Neural crest cell (in vitro differentiated cells): ENCODE results near the gene GMIP. TPM values are rescaled to one million over a fixed set of nuclear protein-coding genes. Genes with fewer than 3 reads are reported as not detected.

Experiments used
- DNase-seq: peaks from one replicate; pipeline ENCODE4 v3.0.0; 2021; ENCODE audit warnings: low read depth, mixed read lengths, low spot score
- H3K27ac Mint-ChIP-seq: one replicate; pipeline ENCODE4 v1.8.0; 2021; ENCODE audit warnings: mild to moderate bottlenecking, mixed read lengths; ENCODE audit not compliant: unreplicated experiment
- H3K27me3 Mint-ChIP-seq: 2 replicates; pipeline ENCODE4 v1.8.0; 2021; ENCODE audit warnings: low read depth, mild to moderate bottlenecking, mixed read lengths
- H3K36me3 Mint-ChIP-seq: 2 replicates; pipeline ENCODE4 v1.8.0; 2021; ENCODE audit warnings: low read depth, mild to moderate bottlenecking, mixed read lengths
- H3K4me1 Mint-ChIP-seq: 2 replicates; pipeline ENCODE4 v1.8.0; 2021; ENCODE audit warnings: mixed read lengths
- H3K4me3 Mint-ChIP-seq: one replicate; pipeline ENCODE4 v1.8.0; 2021; ENCODE audit warnings: mild to moderate bottlenecking, mixed read lengths
- H3K9me3 Mint-ChIP-seq: 2 replicates; pipeline ENCODE4 v1.8.0; 2021; ENCODE audit warnings: mixed read lengths
- total RNA-seq: library from RNA; stranded (reverse); gene quantifications from 2 replicates; pipeline ENCODE4 v1.2.1, GENCODE V29; 2021
- TF ChIP-seq, protein P1 (sequence below): fragments of 200-600 bp; sonication (generic); conservative IDR thresholded peaks from 2 replicates; pipeline ENCODE4 v1.5.0; 2021; ENCODE audit warnings: antibody characterized with exemption, mild to moderate bottlenecking

GMIP gene
- total RNA-seq, 1 donor from 2014 or later: 25.1 TPM

DNA sequence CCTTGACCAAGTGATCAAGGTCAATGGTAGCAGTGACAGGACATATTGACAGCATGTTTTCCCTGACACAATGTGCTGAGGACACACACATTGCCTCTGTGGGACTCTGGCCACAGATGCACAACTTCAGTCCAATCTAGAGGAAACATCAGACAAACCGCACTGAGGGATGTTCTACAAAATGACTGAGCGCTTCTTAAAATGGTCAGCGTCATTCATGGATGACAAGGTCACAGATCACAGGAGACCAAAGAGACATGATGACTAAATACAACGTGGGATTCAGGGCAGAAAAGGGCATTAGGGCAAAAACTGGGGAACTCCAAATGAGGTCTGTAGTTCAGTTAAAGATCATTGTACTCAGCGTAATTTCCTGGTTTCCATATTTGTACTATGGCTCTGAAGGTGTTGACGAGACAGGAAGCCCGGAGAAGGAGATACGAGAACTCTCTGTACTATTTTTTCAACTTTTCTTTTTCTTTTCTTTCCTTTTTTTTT lies 45.6 kb downstream of the GMIP start:
- H3K27ac Mint-ChIP-seq: no peak overlapping the region
- no peak for DNase-seq
- H3K4me3 Mint-ChIP-seq: no peak overlapping the region
- no peaks in the 10 kb centered on the region for H3K36me3 Mint-ChIP-seq
- no peaks in the 10 kb centered on the region for H3K27me3 Mint-ChIP-seq
- peaks cover 3% of the 10 kb centered on the region for H3K4me1 Mint-ChIP-seq
- no peaks in the 10 kb centered on the region for H3K9me3 Mint-ChIP-seq
- TF ChIP-seq, protein P1, sequence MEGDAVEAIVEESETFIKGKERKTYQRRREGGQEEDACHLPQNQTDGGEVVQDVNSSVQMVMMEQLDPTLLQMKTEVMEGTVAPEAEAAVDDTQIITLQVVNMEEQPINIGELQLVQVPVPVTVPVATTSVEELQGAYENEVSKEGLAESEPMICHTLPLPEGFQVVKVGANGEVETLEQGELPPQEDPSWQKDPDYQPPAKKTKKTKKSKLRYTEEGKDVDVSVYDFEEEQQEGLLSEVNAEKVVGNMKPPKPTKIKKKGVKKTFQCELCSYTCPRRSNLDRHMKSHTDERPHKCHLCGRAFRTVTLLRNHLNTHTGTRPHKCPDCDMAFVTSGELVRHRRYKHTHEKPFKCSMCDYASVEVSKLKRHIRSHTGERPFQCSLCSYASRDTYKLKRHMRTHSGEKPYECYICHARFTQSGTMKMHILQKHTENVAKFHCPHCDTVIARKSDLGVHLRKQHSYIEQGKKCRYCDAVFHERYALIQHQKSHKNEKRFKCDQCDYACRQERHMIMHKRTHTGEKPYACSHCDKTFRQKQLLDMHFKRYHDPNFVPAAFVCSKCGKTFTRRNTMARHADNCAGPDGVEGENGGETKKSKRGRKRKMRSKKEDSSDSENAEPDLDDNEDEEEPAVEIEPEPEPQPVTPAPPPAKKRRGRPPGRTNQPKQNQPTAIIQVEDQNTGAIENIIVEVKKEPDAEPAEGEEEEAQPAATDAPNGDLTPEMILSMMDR: no peak

DNA sequence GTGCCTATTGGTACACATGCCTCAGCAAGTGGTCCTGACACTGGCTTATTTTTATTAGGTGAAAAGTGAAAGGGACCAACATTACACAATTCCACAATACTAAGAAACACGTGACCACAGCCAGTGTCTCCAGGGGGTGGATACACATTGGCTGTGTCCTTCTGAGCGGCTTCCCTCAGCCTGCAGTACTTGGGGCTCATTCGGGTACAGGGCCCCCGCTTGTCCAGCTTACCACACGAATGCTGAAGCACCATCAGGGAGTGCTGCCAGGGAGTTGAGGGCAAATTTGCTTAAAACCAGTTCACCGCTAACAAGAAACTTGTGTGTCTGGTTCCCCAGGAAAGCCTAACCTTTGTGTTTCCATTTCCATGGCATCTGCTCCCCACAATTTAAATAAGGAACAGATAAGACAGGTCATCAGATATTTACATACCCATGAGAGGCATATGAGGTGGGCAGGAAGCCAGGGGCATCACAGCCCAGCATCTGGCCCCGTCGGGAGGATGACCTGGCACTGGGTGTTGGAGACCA lies 48.2 kb downstream of the GMIP start:
- Mint-ChIP-seq H3K4me3 (no peak overlapping the region), H3K27me3 (no peaks in the 10 kb centered on the region), H3K27ac (no peak overlapping the region), H3K36me3 (no peaks in the 10 kb centered on the region), H3K9me3 (no peaks in the 10 kb centered on the region), H3K4me1 (peaks cover 7% of the 10 kb centered on the region)
- TF ChIP-seq, protein P1: no peak
- no peak for DNase-seq

DNA sequence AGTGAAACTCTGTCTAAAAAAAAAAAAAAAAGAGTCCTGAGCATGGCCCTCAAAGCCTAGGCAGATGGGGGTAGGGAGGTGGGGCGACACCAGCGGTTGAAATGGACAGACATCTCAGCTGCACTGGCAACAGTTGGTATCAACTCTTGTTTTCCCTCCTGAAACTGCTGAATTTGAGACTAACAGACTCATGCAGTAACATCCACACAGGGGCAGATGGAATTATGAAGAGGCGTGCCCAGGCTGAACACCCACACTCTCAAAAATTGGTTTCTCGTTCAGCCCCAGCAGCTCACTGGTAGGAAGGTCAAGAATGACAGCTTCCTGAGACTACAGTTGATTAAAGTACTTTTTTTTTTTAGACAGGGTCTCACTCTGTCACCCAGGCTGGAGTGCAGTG lies 49.1 kb downstream of the GMIP start:
- TF ChIP-seq, protein P1: no peak
- Mint-ChIP-seq H3K4me3 (no peak overlapping the region), H3K4me1 (peaks cover 7% of the 10 kb centered on the region), H3K9me3 (no peaks in the 10 kb centered on the region), H3K36me3 (no peaks in the 10 kb centered on the region), H3K27ac (no peak overlapping the region), H3K27me3 (no peaks in the 10 kb centered on the region)
- no peak for DNase-seq

GRCh38 chr19:19592690-19593089 lies 50.8 kb downstream of the GMIP start:
- no peaks in the 10 kb centered on the region for H3K27me3 Mint-ChIP-seq
- H3K9me3 Mint-ChIP-seq: no peaks in the 10 kb centered on the region
- peak overlapping the region; percentile 35 for H3K27ac Mint-ChIP-seq
- no peak overlapping the region for H3K4me3 Mint-ChIP-seq
- TF ChIP-seq, protein P1: no peak
- no peak for DNase-seq
- peaks cover 7% of the 10 kb centered on the region for H3K4me1 Mint-ChIP-seq
- no peaks in the 10 kb centered on the region for H3K36me3 Mint-ChIP-seq

DNA sequence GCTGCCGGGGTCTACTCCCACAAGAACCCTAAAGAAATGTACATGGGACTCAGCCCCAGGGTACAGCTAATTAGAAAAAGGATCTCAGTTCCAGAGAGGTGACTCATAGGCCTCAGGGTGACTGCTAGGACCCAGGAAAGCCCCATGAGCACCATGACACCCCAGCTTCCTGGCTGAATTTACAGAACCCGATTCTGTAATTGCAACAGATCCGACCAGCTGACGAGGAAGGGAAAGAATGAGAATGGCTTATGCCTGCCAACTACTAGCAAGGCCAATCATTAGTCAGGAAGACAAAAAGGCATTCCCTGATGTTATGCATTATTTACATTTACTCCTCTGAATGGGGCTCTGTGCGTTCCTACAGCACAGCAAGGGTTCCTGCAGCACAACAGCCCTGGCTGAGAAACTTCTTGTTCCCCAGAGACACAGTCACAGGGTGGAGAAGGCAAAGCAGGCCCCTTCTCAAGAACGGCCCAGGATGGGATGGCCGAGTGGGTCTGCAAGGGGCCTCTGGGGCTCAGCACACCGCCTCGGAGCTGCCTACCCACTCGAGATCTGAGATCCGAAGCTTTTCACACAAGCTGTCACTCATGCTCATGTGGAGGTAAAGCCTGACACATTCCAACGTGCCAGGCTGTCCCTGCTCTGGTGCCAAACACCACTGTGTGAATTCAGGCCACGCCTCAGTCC lies 52.2 kb downstream of the GMIP start:
- H3K4me1 Mint-ChIP-seq: peaks cover 7% of the 10 kb centered on the region
- no peaks in the 10 kb centered on the region for H3K9me3 Mint-ChIP-seq
- H3K4me3 Mint-ChIP-seq: no peak overlapping the region
- no peak for DNase-seq
- no peaks in the 10 kb centered on the region for H3K36me3 Mint-ChIP-seq
- no peaks in the 10 kb centered on the region for H3K27me3 Mint-ChIP-seq
- TF ChIP-seq, protein P1: no peak
- H3K27ac Mint-ChIP-seq: peak overlapping the region; percentile 57
